H54 (cell line): ENCODE measurements around the gene MAGEH1.
A peak's percentile ranks its signal among the peaks of the same experiment; 100 is the strongest.
"Not testable (repeated sequence)": the region's sequence is repeated elsewhere in the genome, so short reads cannot be mapped to it uniquely, and the experiment has no call there.

Experiments
- DNase-seq: peaks from one replicate; pipeline ENCODE4 v3.0.0; 2011; ENCODE audit warnings: low spot score, mixed read lengths; ENCODE audit not compliant: insufficient read length
- FAIRE-seq: peaks from 3 replicates; lab custom pipeline; 2011; peaks lifted over from hg19 to GRCh38; lab: Jason Lieb, UNC
- POLR2A ChIP-seq: IDR thresholded peaks from 2 replicates; pipeline ENCODE4 v1.6.1; 2011; ENCODE audit warnings: low read depth, mild to moderate bottlenecking, low read length

The MAGEH1 gene

GRCh38 chrX:55451990-55452832 is at the start of gene MAGEH1:
Gene MAGEH1, plus strand, starts transcription at chrX:55452127. Its CDS starts 248 bp downstream, at chrX:55452375.
- DNase-seq, result peak; percentile 16
- TF ChIP-seq POLR2A, result peak; percentile 60
- FAIRE-seq, result no peak

- not testable (repeated sequence) for FAIRE-seq, DNase-seq
These were observed 24.8 kb upstream of the MAGEH1 start for GRCh38 chrX:55427079-55427478.

- DNase-seq, result not testable (repeated sequence)
These were observed 8.5 kb upstream of the MAGEH1 start for GRCh38 chrX:55443468-55443867.

GRCh38 chrX:55450259-55450658 is 1.7 kb upstream of the MAGEH1 start:
- no peak for FAIRE-seq
- no peak for TF ChIP-seq POLR2A
- DNase-seq, result no peak

More at GRCh38 chrX:55443468-55443867, 8.5 kb upstream of the MAGEH1 start:
- not testable (repeated sequence) for FAIRE-seq

- no peak for FAIRE-seq
- no peak for TF ChIP-seq POLR2A
These were observed 786 bp upstream of the MAGEH1 start for GRCh38 chrX:55451141-55451540.

GRCh38 chrX:55451626-55451989 is 319 bp upstream of the MAGEH1 start:
- FAIRE-seq (no peak), DNase-seq (no peak)
- no peak for TF ChIP-seq POLR2A

More at GRCh38 chrX:55451141-55451540, 786 bp upstream of the MAGEH1 start:
- no peak for DNase-seq

- DNase-seq (no peak), FAIRE-seq (no peak)
- no peak for TF ChIP-seq POLR2A
These were observed 852 bp downstream of the MAGEH1 start for GRCh38 chrX:55452833-55453124.

- not testable (repeated sequence) for DNase-seq, FAIRE-seq
These were observed 3.8 kb downstream of the MAGEH1 start for GRCh38 chrX:55455708-55456107.

- not testable (repeated sequence) for DNase-seq, FAIRE-seq
These were observed 7.5 kb downstream of the MAGEH1 start for GRCh38 chrX:55459426-55459825.

- not testable (repeated sequence) for DNase-seq, FAIRE-seq
These were observed 8.0 kb downstream of the MAGEH1 start for GRCh38 chrX:55459926-55460325.

GRCh38 chrX:55464050-55464449 is 12.1 kb downstream of the MAGEH1 start:
- not testable (repeated sequence) for FAIRE-seq, DNase-seq

- DNase-seq, FAIRE-seq: not testable (repeated sequence)
These were observed 13.2 kb downstream of the MAGEH1 start for GRCh38 chrX:55465108-55465507.

- not testable (repeated sequence) for FAIRE-seq, DNase-seq
These were observed 13.9 kb downstream of the MAGEH1 start for GRCh38 chrX:55465791-55466190.

GRCh38 chrX:55479956-55480355 is 28.0 kb downstream of the MAGEH1 start:
- not testable (repeated sequence) for DNase-seq, FAIRE-seq

GRCh38 chrX:55480390-55481062 is 28.6 kb downstream of the MAGEH1 start:
- no peak for DNase-seq
- TF ChIP-seq POLR2A, result no peak
- FAIRE-seq, result no peak

- DNase-seq, result no peak
- no peak for TF ChIP-seq POLR2A
- FAIRE-seq, result no peak
These were observed 33.0 kb downstream of the MAGEH1 start for GRCh38 chrX:55484948-55485347.
